HepG2 (cell line): Measurements from ENCODE around the gene ESF1. TPM values are rescaled to one million over a fixed set of nuclear protein-coding genes. Genes with fewer than 3 reads are reported as not detected.
A peak's percentile ranks its signal among the peaks of the same experiment; 100 is the strongest.

Source experiments
- ARID2 ChIP-seq: sonication (generic); formaldehyde crosslinking; IDR thresholded peaks from 2 replicates; pipeline ENCODE4 v1.8.1; 2022; ENCODE audit warnings: mild to moderate bottlenecking, missing genetic modification reagents, borderline replicate concordance
- CAMTA2 ChIP-seq: sonication (generic); formaldehyde crosslinking; IDR thresholded peaks from 2 replicates; pipeline ENCODE4 v1.4.0; 2020; ENCODE audit warnings: mild to moderate bottlenecking, missing genetic modification reagents, borderline replicate concordance
- CC2D1A ChIP-seq: sonication (generic); formaldehyde crosslinking; IDR thresholded peaks from 2 replicates; pipeline ENCODE4 v1.8.1; 2023; ENCODE audit warnings: mild to moderate bottlenecking, missing genetic modification reagents
- FOXJ3 ChIP-seq: sonication (generic); formaldehyde crosslinking; IDR thresholded peaks from 2 replicates; pipeline ENCODE4 v1.4.0; 2020; ENCODE audit warnings: missing genetic modification reagents, mild to moderate bottlenecking, borderline replicate concordance
- HDAC1 ChIP-seq: sonication (generic); formaldehyde crosslinking; IDR thresholded peaks from 2 replicates; pipeline ENCODE4 v1.5.1; 2020; ENCODE audit warnings: mild to moderate bottlenecking, missing genetic modification reagents
- KDM6A ChIP-seq: IDR thresholded peaks from 2 replicates; pipeline ENCODE4 v1.6.1; 2016; ENCODE audit warnings: low read depth
- KMT2B ChIP-seq: IDR thresholded peaks from 2 replicates; pipeline ENCODE4 v1.6.1; 2016; ENCODE audit warnings: missing genetic modification reagents, missing compliant biosample characterization
- MED8 ChIP-seq: sonication (generic); formaldehyde crosslinking; IDR thresholded peaks from 2 replicates; pipeline ENCODE4 v1.8.1; 2023; ENCODE audit warnings: mild to moderate bottlenecking, missing genetic modification reagents; ENCODE audit not compliant: insufficient replicate concordance
- MIER3 ChIP-seq: IDR thresholded peaks from 2 replicates; pipeline ENCODE4 v1.6.1; 2016; ENCODE audit warnings: missing compliant biosample characterization, borderline replicate concordance
- MTF2 ChIP-seq: sonication (generic); formaldehyde crosslinking; IDR thresholded peaks from 2 replicates; pipeline ENCODE4 v1.5.0; 2020; ENCODE audit warnings: missing genetic modification reagents, borderline replicate concordance
- MXD3 ChIP-seq: IDR thresholded peaks from 2 replicates; pipeline ENCODE4 v1.6.1; 2016; ENCODE audit warnings: mild to moderate bottlenecking, missing biosample characterization, missing genetic modification reagents
- MYPOP ChIP-seq: sonication (generic); formaldehyde crosslinking; IDR thresholded peaks from 2 replicates; pipeline ENCODE4 v1.8.1; 2023; ENCODE audit warnings: mild to moderate bottlenecking, moderate library complexity, missing genetic modification reagents
- PHF21A ChIP-seq: sonication (generic); formaldehyde crosslinking; IDR thresholded peaks from 2 replicates; pipeline ENCODE4 v1.5.0; 2020; ENCODE audit warnings: mild to moderate bottlenecking, missing genetic modification reagents
- PHF8 ChIP-seq: sonication (generic); formaldehyde crosslinking; IDR thresholded peaks from 2 replicates; pipeline ENCODE4 v1.5.0; 2020; ENCODE audit warnings: missing genetic modification reagents
- RFX5 ChIP-seq: IDR thresholded peaks from 2 replicates; pipeline ENCODE4 v1.6.1; 2011; ENCODE audit warnings: low read depth, low read length, improper control_type of control experiment
- RXRA ChIP-seq: sonication (generic); formaldehyde crosslinking; IDR thresholded peaks from 2 replicates; pipeline ENCODE4 v1.5.1; 2020; ENCODE audit warnings: missing genetic modification reagents
- ZBTB44 ChIP-seq: sonication (generic); formaldehyde crosslinking; IDR thresholded peaks from 2 replicates; pipeline ENCODE4 v1.4.0; 2020; ENCODE audit warnings: missing genetic modification reagents
- ZFP82 ChIP-seq: sonication (generic); formaldehyde crosslinking; IDR thresholded peaks from 2 replicates; pipeline ENCODE4 v1.5.1; 2020; ENCODE audit warnings: mild to moderate bottlenecking, missing genetic modification reagents, borderline replicate concordance
- ZFY ChIP-seq: sonication (generic); formaldehyde crosslinking; IDR thresholded peaks from 2 replicates; pipeline ENCODE4 v1.4.0; 2020; ENCODE audit warnings: missing genetic modification reagents
- ZNF138 ChIP-seq: sonication (generic); formaldehyde crosslinking; IDR thresholded peaks from 2 replicates; pipeline ENCODE4 v1.5.0; 2020; ENCODE audit warnings: mild to moderate bottlenecking, low read depth, missing genetic modification reagents
- ZNF230 ChIP-seq: sonication (generic); formaldehyde crosslinking; IDR thresholded peaks from 2 replicates; pipeline ENCODE4 v1.4.0; 2020; ENCODE audit warnings: mild to moderate bottlenecking, missing genetic modification reagents
- ZNF232 ChIP-seq: sonication (generic); formaldehyde crosslinking; IDR thresholded peaks from 2 replicates; pipeline ENCODE4 v1.4.0; 2020; ENCODE audit warnings: missing genetic modification reagents, borderline replicate concordance
- ZNF263 ChIP-seq: sonication (generic); formaldehyde crosslinking; IDR thresholded peaks from 2 replicates; pipeline ENCODE4 v1.4.0; 2020; ENCODE audit warnings: missing genetic modification reagents
- ZNF33A ChIP-seq: sonication (generic); formaldehyde crosslinking; IDR thresholded peaks from 2 replicates; pipeline ENCODE4 v1.5.1; 2020; ENCODE audit warnings: missing genetic modification reagents, mild to moderate bottlenecking, moderate library complexity, borderline replicate concordance
- ZNF441 ChIP-seq: sonication (generic); formaldehyde crosslinking; IDR thresholded peaks from 2 replicates; pipeline ENCODE4 v1.7.0; 2021; ENCODE audit warnings: missing genetic modification reagents, borderline replicate concordance
- ZNF576 ChIP-seq: sonication (generic); formaldehyde crosslinking; IDR thresholded peaks from 2 replicates; pipeline ENCODE4 v1.4.0; 2020; ENCODE audit warnings: mild to moderate bottlenecking, missing genetic modification reagents
- ZNF788 ChIP-seq: sonication (generic); formaldehyde crosslinking; IDR thresholded peaks from 2 replicates; pipeline ENCODE4 v1.5.0; 2020; ENCODE audit warnings: mild to moderate bottlenecking, missing genetic modification reagents, borderline replicate concordance
- polyA plus RNA-seq, 8 experiments: library from polyadenylated mRNA; depleted of rRNA in 3 of 8; stranded (reverse) in 7 of 8; unstranded in 1 of 8; fragments of >200 nt; fragmentation: Illumina TruSeq in 4 of 8; extraction: Trizol in 4 of 8; gene quantifications; 2 replicates each; pipeline versions ENCODE4 v1.2.1 to v1.2.3, GENCODE V29; 2011 to 2016; ENCODE audit warnings: low read depth in 4 of 8, missing spikeins in 1 of 8, mixed read lengths in 1 of 8; ENCODE audit not compliant: insufficient read depth in 1 of 8
- total RNA-seq, 5 experiments: library from RNA; depleted of rRNA; stranded (reverse); fragments of >200 nt; fragmentation: Illumina TruSeq; extraction: Trizol; gene quantifications; 2 replicates each; pipeline ENCODE4 v1.2.3, GENCODE V29; 2016; ENCODE audit warnings: low read depth in 1 of 5

The ESF1 gene
- total and polyA plus RNA-seq, 2 of the 13 experiments (the other 11 are each of a cell fraction or from before 2014, with no cell fraction given) = 7.3 to 66.9 TPM

- TF ChIP-seq MYPOP (CRISPR knock-in tag) (0 out of 2 replicates have a peak, but pooled peaks have one; percentile 41), MXD3 (CRISPR knock-in tag) (0 out of 2 replicates have a peak, but pooled peaks have one; percentile 23), PHF21A (CRISPR knock-in tag) (0 out of 2 replicates have a peak, but pooled peaks have one; percentile 32), KDM6A (CRISPR knock-in tag) (peak; percentile 52; the same call in 1 of the 2 replicates), ZNF232 (no peak), MIER3 (peak; percentile 73; the same call in 1 of the 2 replicates), MTF2 (0 out of 2 replicates have a peak, but pooled peaks have one; percentile 77), CAMTA2 (CRISPR knock-in tag) (0 out of 2 replicates have a peak, but pooled peaks have one; percentile 30), ZNF576 (CRISPR knock-in tag) (no peak), ZNF138 (CRISPR knock-in tag) (0 out of 2 replicates have a peak, but pooled peaks have one; percentile 35), RXRA (CRISPR knock-in tag) (0 out of 2 replicates have a peak, but pooled peaks have one; percentile 63), MED8 (CRISPR knock-in tag) (no peak), ZFP82 (CRISPR knock-in tag) (no peak), ZNF230 (CRISPR knock-in tag) (peak; percentile 76), FOXJ3 (CRISPR knock-in tag) (peak; percentile 72; the same call in 1 of the 2 replicates), CC2D1A (peak; percentile 85; the same call in 1 of the 2 replicates), ZNF788 (CRISPR knock-in tag) (0 out of 2 replicates have a peak, but pooled peaks have one; percentile 3), HDAC1 (CRISPR knock-in tag) (0 out of 2 replicates have a peak, but pooled peaks have one; percentile 31), RFX5 (no peak), ZNF441 (CRISPR knock-in tag) (no peak), PHF8 (CRISPR knock-in tag) (no peak), ZNF33A (no peak), ZFY (CRISPR knock-in tag) (no peak; the same call in 1 of the 2 replicates), KMT2B (CRISPR knock-in tag) (peak; percentile 66), ARID2 (CRISPR knock-in tag) (no peak), ZBTB44 (CRISPR knock-in tag) (0 out of 2 replicates have a peak, but pooled peaks have one; percentile 13), ZNF263 (0 out of 2 replicates have a peak, but pooled peaks have one; percentile 7)
Observed at GRCh38 chr20:13692802-13693736, 91.7 kb downstream of the ESF1 start (continued).
